Skin of body (tissue), 2 donors: Measurements from ENCODE around the gene PGM5. TPM values are rescaled to one million over a fixed set of nuclear protein-coding genes. Genes with fewer than 3 reads are reported as not detected.
"Not testable (repeated sequence)": the region's sequence is repeated elsewhere in the genome, so short reads cannot be mapped to it uniquely, and the experiment has no call there.

Experiments used
- DNase-seq: peaks from one replicate; lab custom pipeline; 2025; lab: John Stamatoyannopoulos, UW
- total RNA-seq: library from RNA; depleted of rRNA; stranded (reverse); fragments of >200 nt; gene quantifications from one replicate; pipeline ENCODE4 v1.2.3, GENCODE V29; 2014

Gene PGM5
- 13.8 TPM for total RNA-seq

DNA sequence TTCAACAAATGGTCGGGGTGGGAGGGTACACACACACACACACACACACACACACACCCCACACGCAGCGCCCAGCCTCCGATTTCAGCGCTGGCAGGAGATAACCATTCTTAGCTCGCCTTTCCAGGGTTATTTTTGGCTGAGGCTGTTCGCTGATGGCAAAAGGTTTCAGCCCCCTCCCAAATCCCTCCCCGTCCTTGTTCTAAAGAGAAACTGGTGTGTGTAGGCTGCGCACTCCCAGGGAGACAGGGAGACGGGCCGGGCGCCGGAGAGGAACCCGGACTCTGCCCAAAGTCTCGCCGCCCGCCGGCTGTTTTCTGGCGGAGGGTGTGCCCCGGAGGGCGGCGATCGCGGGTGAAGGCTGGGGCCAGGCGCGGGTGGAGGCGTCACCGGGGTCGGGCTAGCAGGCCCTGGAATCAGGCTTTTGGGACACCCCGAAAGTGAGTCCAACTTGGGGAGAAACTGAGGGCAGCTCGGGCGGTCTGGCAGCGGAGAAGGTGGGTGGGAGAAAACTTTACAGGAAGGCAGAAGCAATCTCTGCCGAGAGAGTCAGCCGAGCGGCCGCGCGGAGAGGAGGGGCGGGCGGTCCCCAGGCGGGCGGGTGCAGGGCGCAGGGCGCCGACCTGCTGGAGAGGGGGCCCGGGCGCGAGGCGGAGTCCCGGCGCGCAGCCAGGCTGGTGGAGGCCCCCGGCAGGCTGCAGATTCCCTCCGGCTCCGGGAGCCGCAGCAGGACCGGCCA is at the start of gene PGM5:
PGM5 (plus strand) TSS at position 232 of the 739 bp plus-strand sequence. CDS start 517 bp downstream, outside the sequence.
- DNase-seq, result not testable (repeated sequence)

DNA sequence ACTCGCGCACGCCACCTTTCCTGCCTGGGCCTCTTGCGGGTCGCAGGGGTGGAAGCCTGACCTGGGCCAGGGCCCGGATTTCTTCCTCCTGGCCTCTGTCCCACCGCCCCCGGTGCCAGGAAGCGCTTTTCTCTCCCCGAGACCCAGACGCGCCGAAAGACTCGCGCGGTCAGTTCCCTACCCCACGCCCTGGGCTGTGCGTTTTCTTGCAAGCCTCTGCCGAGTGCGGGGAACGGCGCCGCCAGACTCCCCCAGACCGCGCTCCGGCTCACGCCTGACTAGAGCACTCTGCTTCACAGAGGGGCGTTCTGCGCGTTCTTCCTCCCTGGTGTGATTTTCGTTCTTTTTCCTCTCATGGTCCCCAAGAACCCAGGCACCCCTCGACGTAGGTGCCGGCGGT is 49.3 kb upstream of the PGM5 start:
- not testable (repeated sequence) for DNase-seq

DNA sequence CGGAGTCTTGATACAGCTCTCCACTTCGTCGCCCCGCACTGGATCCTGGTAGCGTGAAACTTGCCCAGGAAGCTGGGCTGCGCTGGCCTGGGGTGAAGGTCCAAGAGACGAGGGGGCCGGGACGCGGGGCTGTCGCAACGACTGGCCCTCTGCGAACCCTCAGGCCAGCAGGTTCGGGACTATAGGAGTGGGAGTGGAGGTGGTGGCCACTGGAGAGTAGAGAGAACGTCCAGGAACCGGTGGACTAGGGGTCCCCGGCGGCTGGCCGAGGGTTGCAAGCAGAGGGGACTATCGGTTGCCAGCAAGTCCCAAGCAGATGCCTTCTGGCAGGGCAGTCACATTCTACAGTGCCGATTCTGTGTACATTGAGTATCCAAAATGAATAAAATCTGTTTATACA is 48.8 kb upstream of the PGM5 start:
- DNase-seq, result not testable (repeated sequence)

- DNase-seq, result not testable (repeated sequence)
Observed at GRCh38 chr9:68311208-68311607, 45.2 kb upstream of the PGM5 start.

DNA sequence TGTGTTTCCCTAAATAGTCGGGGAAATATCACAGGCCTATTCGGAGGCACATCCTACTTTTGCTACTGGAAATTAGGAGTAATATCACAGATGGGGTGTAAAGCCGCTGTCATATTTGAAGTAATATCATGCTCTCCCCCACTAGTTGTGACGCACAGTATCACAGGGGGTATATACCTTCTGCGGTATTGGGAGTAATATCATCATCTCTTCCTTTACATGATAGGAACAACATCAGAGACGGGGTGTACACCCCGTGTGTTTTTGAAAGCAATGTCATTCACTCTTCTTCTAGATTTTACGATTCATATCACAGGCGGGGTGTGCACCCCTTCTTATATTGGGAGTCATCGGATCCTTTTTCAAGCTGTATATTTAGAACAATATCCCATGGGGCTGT is 38.2 kb upstream of the PGM5 start:
- not testable (repeated sequence) for DNase-seq

GRCh38 chr9:68323749-68324148 is 32.7 kb upstream of the PGM5 start:
- DNase-seq, result not testable (repeated sequence)

DNA sequence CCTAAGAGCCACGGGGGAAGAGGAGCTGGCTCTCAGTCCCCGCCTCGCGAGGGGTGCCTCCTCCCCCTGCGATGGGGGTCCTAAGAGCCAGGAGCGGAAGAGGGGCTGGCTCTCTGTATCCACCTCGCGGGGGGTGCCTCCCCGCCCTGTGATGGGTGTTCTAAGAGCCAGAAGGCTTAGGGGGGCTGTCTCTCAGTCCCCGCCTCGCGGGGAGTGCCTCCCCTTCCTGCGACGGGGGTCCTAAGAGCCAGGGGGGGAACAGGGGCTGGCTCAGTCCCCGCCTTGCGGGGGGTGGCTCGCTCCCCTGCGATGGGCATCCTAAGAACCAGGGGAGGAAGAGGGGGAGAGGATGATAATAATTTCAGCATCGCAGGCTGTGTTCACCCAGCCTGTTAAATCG is 31.9 kb upstream of the PGM5 start:
- not testable (repeated sequence) for DNase-seq

GRCh38 chr9:68329106-68329505 is 27.3 kb upstream of the PGM5 start:
- not testable (repeated sequence) for DNase-seq

DNA sequence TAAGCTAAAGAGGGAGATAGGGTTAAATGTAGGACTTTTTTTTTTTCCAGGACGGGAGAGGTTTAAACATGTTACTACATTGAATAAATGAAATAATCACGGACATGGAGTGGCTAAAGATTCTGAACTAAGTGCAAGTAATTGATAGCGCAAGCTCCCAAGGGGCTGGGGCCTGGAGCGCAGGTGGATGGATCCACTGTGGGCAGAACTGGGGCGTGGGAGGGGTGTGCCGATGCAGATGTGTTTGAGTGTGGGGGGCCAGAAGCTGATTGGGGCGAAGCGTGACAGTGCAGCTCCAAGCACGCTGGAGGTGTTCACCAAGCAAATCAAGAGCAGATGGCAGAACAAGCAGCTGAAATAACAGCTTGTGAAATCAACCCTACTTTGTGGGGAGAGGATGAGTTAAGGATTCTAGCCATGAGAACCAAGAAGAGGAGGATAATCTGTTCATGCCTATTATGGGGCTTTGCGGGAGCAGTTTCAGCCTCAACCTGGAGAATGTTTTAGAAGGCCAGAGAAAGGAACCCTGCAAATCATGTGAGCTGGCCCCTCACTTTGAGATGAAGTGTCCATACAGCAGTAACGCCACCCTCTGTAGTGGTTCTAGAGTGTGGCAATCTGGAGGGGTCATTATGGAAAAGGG is 25.8 kb upstream of the PGM5 start:
- not testable (repeated sequence) for DNase-seq

DNA sequence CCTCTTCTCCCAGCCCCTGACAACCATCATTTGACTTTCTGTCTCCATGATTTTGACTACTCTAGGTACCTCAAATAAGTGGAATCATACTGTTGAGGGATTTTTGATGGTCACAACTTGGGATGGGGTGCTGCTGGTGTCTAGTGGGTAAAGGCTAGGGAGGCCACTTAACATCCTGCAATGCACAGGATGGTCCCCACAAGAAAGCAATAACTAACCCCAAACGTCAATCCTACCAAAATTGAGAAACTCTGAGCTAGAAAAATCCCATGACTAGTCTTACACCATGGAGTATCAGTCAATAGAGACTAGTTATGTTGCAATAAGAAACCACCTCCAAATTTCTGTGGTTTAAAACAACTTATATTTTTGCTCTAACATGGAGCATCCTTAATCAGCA is 24.3 kb upstream of the PGM5 start:
- not testable (repeated sequence) for DNase-seq

DNA sequence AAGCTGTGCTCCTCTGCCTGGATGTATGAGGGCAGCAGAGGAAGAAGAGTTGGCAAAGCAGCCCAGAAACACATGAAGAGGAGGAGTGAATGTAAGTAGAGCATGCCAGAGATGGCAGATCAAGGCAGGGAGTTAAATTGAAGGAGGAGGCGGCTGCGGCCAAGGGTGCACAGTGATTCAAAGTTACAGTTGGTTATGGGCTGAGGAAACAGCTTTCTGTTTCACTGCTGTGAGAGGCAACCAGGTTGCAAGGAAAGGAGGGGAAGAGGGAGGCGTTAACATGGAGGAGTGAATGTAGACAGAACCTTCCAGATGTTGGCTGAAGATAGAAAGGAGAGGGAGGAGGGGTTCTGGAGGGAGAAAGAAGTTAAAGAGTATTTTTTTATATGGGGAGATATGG is 20.5 kb upstream of the PGM5 start:
- DNase-seq, result not testable (repeated sequence)

DNA sequence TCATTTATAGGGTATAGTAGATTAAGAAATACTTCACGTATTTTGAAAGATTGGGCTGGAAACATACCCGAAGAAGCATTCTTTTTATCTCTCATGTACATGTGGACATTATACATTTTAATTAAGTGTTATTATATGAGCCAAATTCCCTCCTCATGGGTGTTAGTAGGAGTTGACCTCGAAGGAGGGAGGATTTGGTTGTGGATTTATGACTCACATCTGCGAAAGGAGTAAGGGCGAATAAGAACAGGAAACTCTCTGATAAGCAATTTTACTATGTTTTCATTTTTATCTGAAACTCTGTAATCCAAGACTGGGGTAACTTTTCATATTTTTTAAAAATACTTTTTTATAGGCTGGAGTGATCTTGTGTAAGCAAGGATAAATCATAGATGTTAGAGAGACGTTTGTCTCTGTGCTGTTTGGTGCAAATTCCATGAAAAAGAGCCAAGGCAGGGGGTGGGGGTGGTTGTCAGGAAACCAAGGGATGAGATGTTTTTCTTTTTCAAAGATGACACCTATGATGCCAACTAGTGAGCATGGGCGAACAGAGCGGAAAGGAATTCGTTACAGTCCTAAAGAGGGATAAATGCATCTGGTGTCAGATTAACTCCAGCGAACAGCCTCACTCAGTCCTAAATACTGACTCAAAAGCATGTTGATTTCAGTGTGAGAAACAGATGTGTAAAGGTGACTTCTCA is 19.6 kb upstream of the PGM5 start:
- not testable (repeated sequence) for DNase-seq

DNA sequence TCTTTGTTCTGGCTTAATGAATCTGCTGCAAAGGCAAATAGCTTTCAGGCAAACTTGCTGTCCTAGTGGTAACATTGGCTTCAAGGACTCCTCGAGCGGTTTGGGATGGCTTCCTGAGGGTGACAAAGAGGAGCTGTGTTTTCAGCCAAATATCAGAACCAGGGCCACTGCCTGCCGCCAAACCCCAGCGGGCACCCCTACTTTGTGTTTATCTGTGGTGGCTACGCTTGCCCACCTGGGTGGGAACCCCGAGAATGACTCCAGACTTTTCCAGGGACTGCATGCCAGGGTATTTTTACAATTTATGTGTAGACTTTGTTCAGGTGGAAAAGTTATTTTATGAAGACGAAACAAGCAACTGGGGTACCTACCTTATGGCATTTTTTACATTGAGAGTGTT is 18.4 kb upstream of the PGM5 start:
- DNase-seq, result not testable (repeated sequence)

GRCh38 chr9:68342265-68343025 is 14.0 kb upstream of the PGM5 start:
- DNase-seq, result not testable (repeated sequence)

DNA sequence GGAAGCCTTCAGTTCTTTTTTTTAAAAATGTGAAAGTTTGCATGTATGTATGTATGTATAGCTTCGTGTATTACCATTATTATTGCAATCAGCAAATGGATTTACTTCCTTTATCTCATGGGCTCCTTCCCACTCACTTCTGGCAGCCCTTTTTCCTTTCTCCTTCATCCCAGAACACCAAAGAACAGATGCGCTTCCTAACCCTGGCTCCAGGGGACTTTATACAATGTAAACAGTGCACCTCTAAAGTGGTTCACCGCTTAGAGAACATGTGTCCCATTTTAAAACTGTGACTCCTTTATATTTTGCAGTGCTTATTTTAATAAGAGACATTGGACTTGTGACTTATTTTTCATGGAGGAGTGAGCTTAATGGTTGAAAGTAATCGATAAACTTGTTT is 13.2 kb upstream of the PGM5 start:
- DNase-seq, result not testable (repeated sequence)

GRCh38 chr9:68343992-68344391 is 12.4 kb upstream of the PGM5 start:
- not testable (repeated sequence) for DNase-seq

DNA sequence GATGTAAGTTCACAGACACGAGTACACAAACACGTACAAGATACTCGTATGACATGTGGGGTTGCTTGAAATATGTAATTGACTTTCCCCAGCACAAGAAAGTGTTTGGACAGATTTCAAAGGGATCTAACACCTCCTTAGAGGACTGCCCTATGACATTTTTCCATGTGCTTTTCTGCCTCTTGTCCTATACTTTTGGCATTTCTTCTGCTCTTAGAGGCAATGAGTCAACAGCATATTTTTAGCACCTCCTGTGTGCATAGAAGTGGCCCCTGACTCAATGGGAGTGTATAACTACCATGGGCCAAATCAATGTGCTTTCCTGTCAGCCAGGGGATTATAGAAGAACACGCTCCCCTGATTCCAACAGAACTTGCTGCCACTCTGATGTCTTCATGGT is 4.7 kb upstream of the PGM5 start:
- not testable (repeated sequence) for DNase-seq

DNA sequence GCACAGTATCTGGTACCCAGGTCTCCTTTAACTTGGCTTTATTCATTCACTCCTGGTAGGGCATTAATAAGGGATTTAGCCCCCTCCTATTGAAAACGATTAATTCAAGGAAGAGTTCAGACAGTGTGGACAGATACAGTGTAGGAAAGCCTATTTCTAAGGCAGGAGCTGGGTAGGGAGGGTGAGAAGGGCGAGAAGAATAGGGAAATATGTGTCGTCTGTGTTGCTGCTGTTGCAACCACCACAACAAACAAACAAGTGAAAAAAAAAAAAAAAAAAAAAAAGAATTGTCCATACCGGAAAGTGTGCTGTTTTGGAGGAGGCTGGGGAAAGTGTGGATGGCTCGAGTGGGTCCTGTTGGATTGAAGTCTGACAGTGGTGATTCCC is 425 bp upstream of the PGM5 start:
- DNase-seq, result not testable (repeated sequence)

- not testable (repeated sequence) for DNase-seq
Observed at GRCh38 chr9:68357119-68357714, 806 bp downstream of the PGM5 start.

DNA sequence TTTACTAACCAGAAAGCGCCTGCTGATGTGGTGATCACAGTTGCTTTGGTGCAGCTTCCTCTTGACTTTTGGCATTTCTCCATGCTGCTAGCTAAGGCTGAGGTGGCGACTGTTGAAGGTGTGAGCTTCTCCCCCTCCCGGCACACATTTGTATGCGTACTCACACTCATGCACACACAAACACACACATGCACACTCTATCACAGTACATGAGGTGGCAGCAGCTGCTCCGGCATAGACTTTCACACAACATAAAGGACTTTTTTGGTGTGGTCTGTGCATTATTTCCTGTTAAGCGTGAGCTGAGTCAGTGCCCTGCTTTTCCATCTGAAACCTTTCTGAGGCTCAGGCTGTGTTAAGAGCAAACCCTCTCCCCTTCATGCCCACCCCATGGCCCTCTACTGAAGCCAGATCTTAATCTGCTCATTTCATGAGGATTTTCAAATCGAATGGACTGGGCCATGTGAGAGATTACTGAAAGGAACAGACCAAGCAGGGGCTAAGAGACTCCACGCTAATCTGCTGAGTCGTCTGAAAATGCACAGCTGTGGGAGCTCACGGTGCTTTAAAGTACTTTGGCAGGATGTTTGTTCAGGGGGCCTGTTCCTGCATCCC is 10.6 kb downstream of the PGM5 start:
- not testable (repeated sequence) for DNase-seq

- not testable (repeated sequence) for DNase-seq
Observed at GRCh38 chr9:68375789-68376188, 19.4 kb downstream of the PGM5 start.
